ENCODE measurements around the gene BTBD17.

The BTBD17 gene

DNA sequence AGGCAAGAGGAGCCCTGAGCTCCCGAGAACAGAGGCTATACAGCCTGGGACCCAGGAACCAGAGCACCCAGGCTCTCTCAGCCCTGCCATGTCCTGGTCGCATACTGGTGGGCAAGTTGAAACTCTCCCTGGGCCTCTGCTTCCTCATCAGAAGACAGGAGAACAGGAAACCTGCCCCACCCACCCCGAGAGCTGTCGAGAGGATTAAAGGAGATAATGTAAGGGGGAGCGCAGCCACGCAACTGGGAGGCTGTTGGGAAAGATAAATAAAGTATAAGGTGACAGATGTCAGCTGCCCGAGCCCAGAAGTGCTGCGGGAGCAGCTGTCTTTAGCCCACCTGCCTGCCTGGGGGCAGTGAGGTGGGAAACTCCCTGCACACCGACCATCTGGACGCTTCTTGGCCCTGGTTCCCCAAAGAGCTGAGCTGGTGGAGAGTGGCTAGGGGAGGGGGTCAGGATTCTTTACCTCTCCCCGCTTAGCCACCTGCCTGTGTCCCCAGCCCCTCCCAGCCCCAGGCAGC lies 28.8 kb downstream of the BTBD17 start:
- DNase-seq, result no peak

GRCh38 chr17:74332017-74332650 lies 29.5 kb downstream of the BTBD17 start:
- DNase-seq, result no peak

GRCh38 chr17:74330446-74330845 lies 31.2 kb downstream of the BTBD17 start:
- DNase-seq, result no peak

DNA sequence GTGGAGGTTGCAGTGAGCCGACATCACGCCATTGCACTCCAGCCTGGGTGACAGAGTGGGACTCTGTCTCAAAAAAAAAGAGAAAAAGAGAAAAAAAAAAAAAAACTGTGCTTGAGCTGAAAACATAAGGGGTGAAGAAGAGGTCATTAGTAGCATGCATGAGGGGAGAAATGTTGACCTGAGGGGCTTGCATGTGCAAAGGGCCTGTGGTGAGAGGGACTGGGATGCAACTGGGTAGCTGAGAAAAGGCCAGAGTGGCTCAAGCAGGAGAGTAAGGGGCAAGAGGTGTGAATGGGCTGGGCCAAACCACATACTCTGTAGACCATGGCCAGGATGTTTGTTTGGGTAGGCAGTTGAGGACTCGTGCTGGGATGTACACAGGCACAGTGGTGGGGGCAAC lies 32.3 kb downstream of the BTBD17 start:
- no peak for DNase-seq

DNA sequence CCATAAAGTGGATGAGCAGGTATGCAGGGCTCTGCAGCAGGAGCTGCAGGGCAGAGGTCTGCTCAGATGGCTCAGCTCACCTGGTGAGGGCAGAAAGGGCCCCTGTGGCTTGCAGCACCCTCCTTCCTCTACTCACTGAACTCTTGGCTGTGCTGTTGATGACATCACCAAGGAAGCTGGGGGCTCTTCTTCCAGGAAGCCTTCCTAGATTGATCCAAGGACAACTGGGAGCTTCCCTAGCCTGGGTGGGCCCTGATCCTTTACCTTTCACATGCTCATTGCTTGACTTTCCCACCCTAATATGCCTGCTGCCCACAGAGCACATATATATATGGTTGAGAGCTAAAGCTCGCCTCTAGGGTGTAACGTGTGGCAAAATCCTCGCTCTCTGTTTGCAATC lies 33.2 kb downstream of the BTBD17 start:
- DNase-seq, result no peak

- no peak for DNase-seq
These were observed 35.2 kb downstream of the BTBD17 start for GRCh38 chr17:74326506-74326905.

DNA sequence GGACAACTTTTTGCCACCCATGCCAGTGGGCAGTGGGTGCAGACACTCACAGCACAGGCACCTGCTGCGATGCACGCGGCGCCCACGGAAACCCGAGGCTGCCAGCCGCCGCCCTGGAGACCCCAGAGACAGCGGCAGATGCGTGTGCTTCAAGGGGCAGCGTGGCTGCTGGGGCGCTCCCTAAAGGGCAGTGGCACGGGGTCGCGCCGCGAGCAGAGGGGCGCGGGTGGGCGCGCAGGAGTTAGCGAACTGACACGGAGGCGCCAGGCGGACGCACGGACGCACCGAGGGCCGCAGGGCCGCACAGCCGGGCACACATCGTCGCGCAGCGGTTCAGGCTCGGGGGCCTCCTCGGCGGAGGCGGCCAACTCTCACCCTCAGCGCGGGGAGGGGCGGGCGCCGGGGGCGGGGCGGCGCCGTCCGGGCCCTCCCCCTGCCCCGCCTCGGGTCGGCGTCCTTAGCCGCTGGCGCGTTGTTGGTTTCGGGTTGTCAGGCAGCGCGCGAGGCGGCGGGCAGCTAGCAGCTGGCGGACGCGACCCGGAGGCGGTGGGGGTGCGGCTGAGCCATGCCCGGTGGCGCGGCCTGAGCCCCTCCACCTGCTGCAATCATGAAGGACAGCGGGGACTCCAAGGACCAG lies 35.8 kb downstream of the BTBD17 start, which contains the start of gene KIF19:
KIF19 (plus strand) TSS at position 484 of the 637 bp plus-strand sequence; CDS start at position 608, 124 bp downstream.
- DNase-seq, result no peak

DNA sequence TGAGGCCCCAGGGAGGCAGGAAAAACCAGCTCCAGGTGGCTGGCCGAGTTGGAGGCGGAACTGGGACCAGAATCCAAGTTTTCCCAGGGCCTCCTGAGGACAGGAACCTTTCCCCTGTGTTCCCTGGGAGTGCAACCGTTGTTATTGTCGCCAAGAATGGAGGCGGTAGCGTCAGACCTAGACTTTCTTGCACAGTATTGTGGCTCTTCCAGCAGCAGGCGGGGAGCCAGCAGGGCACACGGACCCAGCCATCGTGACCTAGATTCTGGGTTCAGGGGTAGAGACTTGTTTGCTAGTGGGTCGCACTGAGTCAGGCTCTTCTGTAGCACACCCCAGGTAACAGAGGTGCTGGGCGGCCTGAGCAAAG lies 36.3 kb downstream of the BTBD17 start:
- DNase-seq, result no peak

GRCh38 chr17:74324521-74324920 lies 37.1 kb downstream of the BTBD17 start:
- no peak for DNase-seq

- no peak for DNase-seq
These were observed 43.3 kb downstream of the BTBD17 start for GRCh38 chr17:74318391-74318790.

DNA sequence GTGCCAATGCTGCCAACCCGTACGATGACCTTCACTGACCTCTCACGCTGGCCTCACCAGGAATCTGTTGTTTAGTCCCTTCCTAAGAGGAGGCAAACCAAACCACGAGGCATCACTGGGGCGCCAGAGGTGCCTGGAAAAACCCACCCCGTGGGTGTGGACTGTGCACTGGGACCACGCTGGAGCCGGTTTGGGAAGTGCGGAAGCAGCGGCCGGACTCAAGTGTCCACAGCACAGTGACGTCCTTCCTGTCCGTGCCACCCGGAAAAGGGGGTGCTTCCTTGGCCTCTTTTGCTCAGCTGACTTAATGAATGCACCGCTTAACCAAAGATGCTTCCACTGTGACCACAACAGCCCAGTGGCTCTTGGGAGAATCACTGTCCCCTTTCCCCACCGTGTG lies 44.6 kb downstream of the BTBD17 start:
- no peak for DNase-seq

DNA sequence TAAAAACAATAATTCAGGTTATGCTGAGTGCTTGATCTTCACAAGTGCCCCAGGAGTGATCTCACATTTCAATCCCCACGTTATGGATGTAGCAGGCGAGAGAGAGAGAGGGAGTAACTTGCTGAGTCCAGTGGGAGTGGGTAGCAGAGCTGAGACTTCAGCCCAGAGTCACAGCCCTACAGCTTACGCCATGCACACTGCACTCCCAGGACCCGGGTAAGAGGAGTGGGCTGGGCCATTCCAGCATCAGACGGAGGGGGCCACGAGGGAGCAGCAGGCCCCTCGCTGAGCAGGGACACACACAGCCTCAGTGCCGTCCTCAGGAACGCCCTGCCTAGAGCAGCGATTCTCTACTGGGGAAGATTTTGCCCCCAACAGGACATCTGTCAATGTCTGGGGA lies 45.4 kb downstream of the BTBD17 start:
- no peak for DNase-seq

DNA sequence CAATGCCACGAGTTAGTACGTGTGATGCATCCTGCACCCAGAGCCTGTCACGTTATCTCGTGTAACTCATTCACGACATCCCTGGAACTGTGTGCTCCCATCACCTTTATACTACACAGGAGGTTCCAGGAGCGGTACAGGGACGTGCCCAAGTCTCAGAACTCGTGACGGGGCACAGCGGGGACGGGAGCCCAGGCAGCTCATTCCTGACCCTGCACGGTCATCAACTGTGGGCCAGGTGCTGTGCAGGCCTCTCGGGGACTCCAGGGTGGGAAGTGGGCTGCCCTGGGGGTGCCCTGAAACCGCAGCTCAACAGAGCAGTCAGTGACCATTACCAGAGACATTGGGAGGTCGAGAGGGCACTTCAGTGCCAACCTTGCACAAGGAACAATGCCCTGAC lies 46.8 kb downstream of the BTBD17 start:
- no peak for DNase-seq

DNA sequence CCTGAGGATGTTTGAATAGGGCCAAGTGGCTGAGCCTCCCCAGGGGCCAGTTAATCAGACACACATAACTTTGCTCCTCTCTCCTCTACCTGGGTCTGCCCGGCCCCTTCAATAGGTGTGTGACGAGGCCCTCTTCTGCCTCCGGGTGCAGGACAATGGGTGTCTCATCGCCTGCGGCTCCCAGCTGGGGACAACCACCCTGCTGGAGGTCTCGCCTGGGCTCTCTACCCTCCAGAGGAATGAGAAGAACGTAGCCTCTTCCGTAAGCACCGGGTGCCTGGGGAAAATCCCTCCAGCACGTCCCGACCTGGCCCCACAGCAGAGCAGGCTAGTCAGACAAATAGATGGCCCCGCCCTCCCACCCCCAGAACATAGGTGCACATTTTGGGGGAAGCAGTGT lies 51.8 kb downstream of the BTBD17 start:
- DNase-seq, result no peak

DNA sequence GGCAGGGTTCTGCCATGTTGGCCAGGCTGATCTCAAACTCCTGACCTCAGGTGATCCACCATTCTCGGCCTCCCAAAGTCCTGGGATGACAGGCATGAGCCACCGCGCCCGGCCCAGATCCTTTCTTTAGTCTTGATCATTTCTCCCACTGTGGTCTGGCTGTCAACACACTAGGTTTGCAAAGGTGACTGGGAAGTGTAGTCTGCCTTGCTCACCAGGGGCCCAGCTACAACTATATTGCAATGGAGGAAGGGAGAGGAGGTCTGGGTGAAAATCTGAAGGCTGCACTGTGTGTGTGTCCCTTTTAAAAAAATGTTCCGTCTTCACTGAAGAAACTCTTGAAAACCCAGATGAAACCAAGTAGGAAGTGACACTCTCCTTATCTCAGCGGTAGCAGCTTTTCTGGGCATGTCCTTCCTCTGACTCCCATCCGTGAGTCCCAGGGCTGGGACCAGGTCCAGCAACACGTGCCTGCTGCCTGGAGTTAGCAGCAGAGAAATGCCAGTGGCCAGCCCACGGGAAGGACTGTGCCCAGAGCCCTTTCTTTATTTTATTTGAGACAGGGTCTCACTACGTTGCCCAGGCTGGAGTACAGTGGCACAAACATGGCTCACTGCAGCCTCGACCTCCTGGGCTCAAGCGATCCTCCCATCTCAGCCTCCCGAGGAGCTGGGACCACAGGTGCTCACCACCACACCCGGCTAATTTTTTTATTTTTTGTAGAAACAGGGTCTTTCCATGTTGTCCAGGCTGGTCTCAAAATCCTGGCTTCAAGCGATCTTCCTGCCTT lies 53.5 kb downstream of the BTBD17 start:
- DNase-seq, result no peak

All from NK-92 treated with Interleukin-12 subunit alpha and Interleukin-12 subunit beta, amount 100 ng/mL, for 24 hours (cell line).